SK-N-SH treated with all-trans-retinoic acid at 6 μM for 48 hours (cell line): ENCODE measurements around the gene MIA3.

ENCODE experiments used
- ATAC-seq: fragments of 200-7000 bp; cut with Tn5 transposase; 3 replicates; pipeline ENCODE4 v1.9.1; 2020; ENCODE audit warnings: mild to moderate bottlenecking, moderate library complexity
- BACH2 ChIP-seq: fragments of 250-450 bp; sonication (Bioruptor Pico); IDR thresholded peaks from 2 replicates; pipeline ENCODE4 v1.9.0; 2021; ENCODE audit warnings: mild to moderate bottlenecking, borderline replicate concordance
- CREB5 ChIP-seq: fragments of 250-450 bp; sonication (Bioruptor Pico); IDR thresholded peaks from 2 replicates; pipeline ENCODE4 v1.5.1; 2020; ENCODE audit warnings: low read depth, mild to moderate bottlenecking, moderate library complexity
- CSRNP3 ChIP-seq: fragments of 250-450 bp; sonication (Bioruptor Pico); IDR thresholded peaks from 2 replicates; pipeline ENCODE4 v1.5.1; 2021; ENCODE audit warnings: mild to moderate bottlenecking, moderate library complexity
- GLIS3 ChIP-seq: fragments of 250-450 bp; sonication (Bioruptor Pico); IDR thresholded peaks from 2 replicates; pipeline ENCODE4 v1.5.0; 2020; ENCODE audit warnings: mild to moderate bottlenecking, moderate library complexity
- PATZ1 ChIP-seq: fragments of 250-450 bp; sonication (Bioruptor Pico); IDR thresholded peaks from 2 replicates; pipeline ENCODE4 v1.8.0; 2020; ENCODE audit warnings: mild to moderate bottlenecking, moderate library complexity, borderline replicate concordance
- PPARA ChIP-seq: fragments of 250-450 bp; sonication (Bioruptor Pico); IDR thresholded peaks from 2 replicates; pipeline ENCODE4 v1.5.0; 2020; ENCODE audit warnings: mild to moderate bottlenecking, borderline replicate concordance
- RARB ChIP-seq: fragments of 250-450 bp; sonication (Bioruptor Pico); IDR thresholded peaks from 2 replicates; pipeline ENCODE4 v1.8.0; 2021; ENCODE audit warnings: mild to moderate bottlenecking, moderate library complexity
- SNAI2 ChIP-seq: fragments of 250-450 bp; sonication (Bioruptor Pico); IDR thresholded peaks from 2 replicates; pipeline ENCODE4 v1.5.0; 2020; ENCODE audit warnings: mild to moderate bottlenecking, moderate library complexity
- TCF4 ChIP-seq: fragments of 250-450 bp; sonication (Bioruptor Pico); IDR thresholded peaks from 2 replicates; pipeline ENCODE4 v1.8.0; 2021; ENCODE audit warnings: mild to moderate bottlenecking, moderate library complexity, borderline replicate concordance
- TOX ChIP-seq: fragments of 250-450 bp; sonication (Bioruptor Pico); IDR thresholded peaks from 2 replicates; pipeline ENCODE4 v1.8.0; 2021; ENCODE audit warnings: mild to moderate bottlenecking, moderate library complexity, borderline replicate concordance
- ZC3H10 ChIP-seq: fragments of 250-450 bp; sonication (Bioruptor Pico); IDR thresholded peaks from 2 replicates; pipeline ENCODE4 v1.5.1; 2021; ENCODE audit warnings: mild to moderate bottlenecking, moderate library complexity
- ZFP30 ChIP-seq: fragments of 450-650 bp; formaldehyde crosslinking; IDR thresholded peaks from 2 replicates; pipeline ENCODE4 v1.5.0; 2022; ENCODE audit warnings: mild to moderate bottlenecking, moderate library complexity
- ZNF565 ChIP-seq: fragments of 450-650 bp; formaldehyde crosslinking; conservative IDR thresholded peaks from 2 replicates; pipeline ENCODE4 v1.5.0; 2020; ENCODE audit warnings: low read depth, mild to moderate bottlenecking, moderate library complexity
- ZNF70 ChIP-seq: fragments of 450-650 bp; formaldehyde crosslinking; IDR thresholded peaks from 2 replicates; pipeline ENCODE4 v1.5.0; 2020; ENCODE audit warnings: mild to moderate bottlenecking, moderate library complexity
- TF ChIP-seq, protein P1 (sequence below): fragments of 250-450 bp; sonication (Bioruptor Pico); IDR thresholded peaks from 2 replicates; pipeline ENCODE4 v1.8.0; 2021; ENCODE audit warnings: low read depth, mild to moderate bottlenecking, moderate library complexity, borderline replicate concordance
- TF ChIP-seq, protein P2 (sequence below): fragments of 250-450 bp; sonication (Bioruptor Pico); IDR thresholded peaks from 2 replicates; pipeline ENCODE4 v1.5.0; 2020; ENCODE audit warnings: mild to moderate bottlenecking, moderate library complexity

MIA3 gene

GRCh38 chr1:222709700-222710153 is 91.8 kb downstream of the MIA3 start (continued):
- TF ChIP-seq PATZ1 (CRISPR knock-in tag) (no peak), SNAI2 (CRISPR knock-in tag) (no peak)
- TF ChIP-seq, all 23 proteins: peak for 0

- ATAC-seq = peak; percentile 64
These were observed 93.7 kb downstream of the MIA3 start for GRCh38 chr1:222711319-222712252.

DNA sequence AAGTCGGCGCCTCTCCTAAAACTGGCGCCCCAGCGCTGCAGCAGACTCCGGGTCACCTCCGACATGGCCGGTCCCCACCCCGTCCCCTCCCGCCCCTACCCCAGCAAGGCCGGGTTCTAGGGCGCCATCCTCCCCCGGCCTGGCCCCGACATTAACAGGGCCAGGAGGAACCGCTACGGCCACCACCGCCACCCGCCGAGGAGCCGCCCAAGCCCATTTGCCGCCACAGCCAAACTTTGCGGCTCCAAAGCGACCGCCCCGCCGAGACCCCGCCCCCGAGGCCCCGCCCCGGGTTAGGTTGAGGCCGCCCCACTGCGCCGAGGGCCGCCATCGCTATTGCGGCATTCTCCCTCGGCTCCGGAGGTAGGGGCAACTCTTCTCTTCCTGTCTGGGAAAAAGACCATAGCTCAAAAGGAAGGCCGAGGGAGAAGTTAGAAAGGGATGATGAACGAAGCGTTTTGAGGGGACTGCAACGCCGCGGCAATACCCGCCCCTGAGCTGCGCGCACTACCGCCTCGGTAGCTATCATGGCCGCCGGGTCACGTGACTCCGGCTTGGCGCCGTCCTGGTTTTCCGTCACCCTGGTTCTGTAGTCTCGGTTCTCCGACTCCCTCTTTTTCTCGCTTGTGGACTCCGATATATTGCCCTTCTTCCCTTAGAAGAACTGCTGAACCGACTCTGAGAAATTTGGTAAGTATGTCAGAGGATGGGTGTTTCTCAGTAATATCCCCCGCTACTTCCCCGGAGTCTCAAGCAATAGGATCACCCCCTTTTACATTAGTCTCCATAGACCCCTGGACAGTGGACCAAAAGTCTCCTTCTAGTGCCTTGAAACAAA is 94.6 kb downstream of the MIA3 start, which contains the start of the genes AIDA and BROX:
Gene AIDA (minus strand): TSS at position 239 of the 838 bp plus-strand sequence. CDS start 174 bp downstream, at position 65.
Gene BROX (plus strand): TSS at position 312 of the 838 bp plus-strand sequence. CDS start 3,136 bp downstream, outside the sequence.
- TF ChIP-seq GLIS3 (CRISPR knock-in tag) = no peak
- no peak for TF ChIP-seq CREB5
- TF ChIP-seq, protein P1, sequence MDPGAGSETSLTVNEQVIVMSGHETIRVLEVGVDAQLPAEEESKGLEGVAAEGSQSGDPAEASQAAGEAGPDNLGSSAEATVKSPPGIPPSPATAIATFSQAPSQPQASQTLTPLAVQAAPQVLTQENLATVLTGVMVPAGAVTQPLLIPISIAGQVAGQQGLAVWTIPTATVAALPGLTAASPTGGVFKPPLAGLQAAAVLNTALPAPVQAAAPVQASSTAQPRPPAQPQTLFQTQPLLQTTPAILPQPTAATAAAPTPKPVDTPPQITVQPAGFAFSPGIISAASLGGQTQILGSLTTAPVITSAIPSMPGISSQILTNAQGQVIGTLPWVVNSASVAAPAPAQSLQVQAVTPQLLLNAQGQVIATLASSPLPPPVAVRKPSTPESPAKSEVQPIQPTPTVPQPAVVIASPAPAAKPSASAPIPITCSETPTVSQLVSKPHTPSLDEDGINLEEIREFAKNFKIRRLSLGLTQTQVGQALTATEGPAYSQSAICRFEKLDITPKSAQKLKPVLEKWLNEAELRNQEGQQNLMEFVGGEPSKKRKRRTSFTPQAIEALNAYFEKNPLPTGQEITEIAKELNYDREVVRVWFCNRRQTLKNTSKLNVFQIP (CRISPR knock-in tag) = 0 out of 2 replicates have a peak, but pooled peaks have one; percentile 58
- TF ChIP-seq BACH2 (CRISPR knock-in tag) = no peak
- TF ChIP-seq ZC3H10 (CRISPR knock-in tag) = peak; percentile 51; the same call in 1 of the 2 replicates
- no peak for TF ChIP-seq ZNF565 (CRISPR knock-in tag)
- TF ChIP-seq RARB = no peak
- no peak for TF ChIP-seq CSRNP3 (CRISPR knock-in tag)
- no peak for TF ChIP-seq PPARA (CRISPR knock-in tag)
- TF ChIP-seq ZNF70 (CRISPR knock-in tag) = no peak
- TF ChIP-seq, all 23 proteins: peak for 2
- ATAC-seq = peak; percentile 88

More at GRCh38 chr1:222711319-222712252, 93.7 kb downstream of the MIA3 start:
- no peak for TF ChIP-seq TCF4 (CRISPR knock-in tag)
- no peak for TF ChIP-seq PATZ1 (CRISPR knock-in tag)
- TF ChIP-seq PPARA (CRISPR knock-in tag) = no peak
- no peak for TF ChIP-seq ZNF565 (CRISPR knock-in tag)
- TF ChIP-seq, protein P2, sequence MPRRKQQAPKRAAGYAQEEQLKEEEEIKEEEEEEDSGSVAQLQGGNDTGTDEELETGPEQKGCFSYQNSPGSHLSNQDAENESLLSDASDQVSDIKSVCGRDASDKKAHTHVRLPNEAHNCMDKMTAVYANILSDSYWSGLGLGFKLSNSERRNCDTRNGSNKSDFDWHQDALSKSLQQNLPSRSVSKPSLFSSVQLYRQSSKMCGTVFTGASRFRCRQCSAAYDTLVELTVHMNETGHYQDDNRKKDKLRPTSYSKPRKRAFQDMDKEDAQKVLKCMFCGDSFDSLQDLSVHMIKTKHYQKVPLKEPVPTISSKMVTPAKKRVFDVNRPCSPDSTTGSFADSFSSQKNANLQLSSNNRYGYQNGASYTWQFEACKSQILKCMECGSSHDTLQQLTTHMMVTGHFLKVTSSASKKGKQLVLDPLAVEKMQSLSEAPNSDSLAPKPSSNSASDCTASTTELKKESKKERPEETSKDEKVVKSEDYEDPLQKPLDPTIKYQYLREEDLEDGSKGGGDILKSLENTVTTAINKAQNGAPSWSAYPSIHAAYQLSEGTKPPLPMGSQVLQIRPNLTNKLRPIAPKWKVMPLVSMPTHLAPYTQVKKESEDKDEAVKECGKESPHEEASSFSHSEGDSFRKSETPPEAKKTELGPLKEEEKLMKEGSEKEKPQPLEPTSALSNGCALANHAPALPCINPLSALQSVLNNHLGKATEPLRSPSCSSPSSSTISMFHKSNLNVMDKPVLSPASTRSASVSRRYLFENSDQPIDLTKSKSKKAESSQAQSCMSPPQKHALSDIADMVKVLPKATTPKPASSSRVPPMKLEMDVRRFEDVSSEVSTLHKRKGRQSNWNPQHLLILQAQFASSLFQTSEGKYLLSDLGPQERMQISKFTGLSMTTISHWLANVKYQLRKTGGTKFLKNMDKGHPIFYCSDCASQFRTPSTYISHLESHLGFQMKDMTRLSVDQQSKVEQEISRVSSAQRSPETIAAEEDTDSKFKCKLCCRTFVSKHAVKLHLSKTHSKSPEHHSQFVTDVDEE = no peak
- no peak for TF ChIP-seq TOX (CRISPR knock-in tag)
- no peak for TF ChIP-seq ZFP30 (CRISPR knock-in tag)
- no peak for TF ChIP-seq BACH2 (CRISPR knock-in tag)
